HG03565 (cell line): ENCODE data around the gene AJUBA.
"Not testable (repeated sequence)": the region's sequence is repeated elsewhere in the genome, so short reads cannot be mapped to it uniquely, and the experiment has no call there.

Source experiments
- ATAC-seq: cut with Tn5 transposase; IDR thresholded peaks from one replicate; pipeline ENCODE4 v1.9.1; 2021; ENCODE audit warnings: mild to moderate bottlenecking, moderate library complexity; ENCODE audit not compliant: unreplicated experiment

AJUBA gene

DNA sequence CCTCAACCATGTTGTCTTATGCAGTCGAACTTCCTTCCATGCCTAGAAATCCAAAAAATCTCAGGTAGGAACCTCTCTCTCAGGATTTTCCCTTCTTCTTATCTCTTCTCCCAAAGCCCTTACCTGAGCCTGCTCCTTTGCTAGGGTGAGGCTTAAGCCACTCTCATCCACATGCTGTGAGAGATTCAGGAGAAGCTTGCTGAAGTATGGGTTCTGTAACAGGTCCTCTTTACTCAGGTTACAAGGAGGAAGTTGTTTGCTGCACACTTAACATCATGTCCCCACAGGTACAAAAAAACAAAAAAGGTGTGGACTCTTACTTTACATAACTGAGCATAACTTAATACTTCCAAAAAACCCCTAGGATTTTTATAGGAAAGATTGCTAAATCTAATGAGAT, 29.9 kb downstream of the AJUBA start:
- no peak for ATAC-seq

DNA sequence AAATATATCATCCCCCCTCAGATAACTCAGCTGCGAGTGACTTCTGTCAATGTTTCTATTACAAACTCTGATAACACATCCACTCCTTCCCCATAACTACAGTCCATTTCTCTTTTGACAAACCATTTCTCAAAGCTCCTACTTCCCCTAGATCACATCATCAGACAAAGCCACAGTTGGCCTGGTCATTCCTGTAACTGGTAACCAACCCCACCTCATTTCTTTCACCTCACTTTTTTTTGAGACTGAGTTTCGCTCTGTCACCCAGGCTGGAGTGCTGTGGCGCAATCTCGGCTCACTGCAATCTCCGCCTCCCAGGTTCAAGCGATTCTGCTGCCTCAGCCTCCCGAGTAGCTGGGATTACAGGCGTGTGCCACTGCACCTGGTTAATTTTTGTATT, 30.6 kb downstream of the AJUBA start:
- not testable (repeated sequence) for ATAC-seq

DNA sequence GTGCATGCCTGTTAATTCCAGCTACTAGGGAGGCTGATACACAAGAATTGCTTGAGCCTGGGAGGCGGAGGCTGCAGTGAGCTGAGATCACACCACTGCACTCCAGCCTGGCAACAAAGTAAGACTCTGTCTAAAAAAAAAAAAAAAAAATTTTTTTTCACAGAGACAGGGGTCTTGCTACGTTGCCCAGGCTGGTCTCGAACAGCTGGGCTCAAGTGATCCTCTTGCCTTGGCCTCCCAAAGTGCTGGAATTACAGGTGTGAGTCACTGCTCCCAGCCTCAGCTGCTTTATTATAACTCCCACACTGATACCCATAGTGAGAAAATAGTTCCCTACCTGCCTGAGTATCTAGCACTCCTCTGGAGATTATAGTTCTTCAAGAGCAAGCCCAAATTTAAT, 36.7 kb downstream of the AJUBA start:
- no peak for ATAC-seq

DNA sequence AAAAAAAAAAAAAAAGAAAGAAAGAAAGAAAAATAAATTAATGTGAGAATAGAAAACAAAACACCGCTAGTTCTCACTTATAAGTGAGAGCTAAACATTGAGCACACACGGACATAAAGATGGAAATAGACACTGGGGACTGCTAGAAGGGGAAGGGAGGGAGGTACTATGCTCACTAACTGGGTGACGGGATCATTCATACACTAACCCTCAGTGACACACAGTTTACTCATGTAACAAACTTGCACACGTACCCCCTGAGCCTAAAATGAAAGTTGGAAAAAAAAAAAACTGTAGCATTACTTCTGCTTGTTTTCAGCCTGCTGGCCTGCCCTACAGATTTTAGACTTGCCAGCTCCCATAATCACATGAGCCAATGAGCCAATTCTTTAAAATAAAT, 42.7 kb downstream of the AJUBA start:
- no peak for ATAC-seq

DNA sequence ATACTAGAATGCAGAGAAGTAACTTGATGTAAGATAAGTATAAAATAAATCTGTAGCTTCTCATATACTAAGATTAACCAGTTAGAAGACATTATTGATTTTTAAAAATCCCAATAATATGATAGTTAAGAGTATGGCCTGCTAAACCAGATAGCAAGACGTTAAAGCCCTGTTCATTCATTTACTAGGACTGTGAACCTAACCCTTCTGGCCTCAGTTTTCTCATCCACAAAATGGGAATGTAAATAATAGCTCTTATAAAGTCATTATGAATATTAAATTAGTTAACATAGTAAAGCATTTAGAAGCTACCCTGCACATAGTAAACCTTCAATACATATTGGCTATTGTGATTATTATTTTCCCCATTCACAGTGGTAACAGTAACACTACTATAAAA, 47.2 kb downstream of the AJUBA start:
- ATAC-seq: no peak

DNA sequence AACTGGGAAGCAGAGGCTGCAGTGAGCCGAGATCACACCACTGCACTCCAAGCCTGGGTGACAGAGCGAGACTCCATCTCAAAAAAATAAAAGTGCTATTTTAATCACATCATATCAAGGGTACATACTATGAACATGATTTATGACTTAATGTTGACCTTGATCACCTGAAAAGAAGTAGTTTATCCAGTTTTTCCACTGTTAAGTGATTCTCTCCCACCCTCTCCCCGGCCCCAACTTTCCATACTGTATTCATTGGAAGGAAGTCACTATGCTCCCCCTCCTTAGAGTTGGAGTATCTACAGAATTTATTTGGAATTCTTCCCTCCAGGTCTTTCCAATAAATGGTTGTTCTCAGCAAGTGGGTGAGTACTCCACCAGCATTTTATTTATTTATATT, 50.2 kb downstream of the AJUBA start:
- no peak for ATAC-seq

DNA sequence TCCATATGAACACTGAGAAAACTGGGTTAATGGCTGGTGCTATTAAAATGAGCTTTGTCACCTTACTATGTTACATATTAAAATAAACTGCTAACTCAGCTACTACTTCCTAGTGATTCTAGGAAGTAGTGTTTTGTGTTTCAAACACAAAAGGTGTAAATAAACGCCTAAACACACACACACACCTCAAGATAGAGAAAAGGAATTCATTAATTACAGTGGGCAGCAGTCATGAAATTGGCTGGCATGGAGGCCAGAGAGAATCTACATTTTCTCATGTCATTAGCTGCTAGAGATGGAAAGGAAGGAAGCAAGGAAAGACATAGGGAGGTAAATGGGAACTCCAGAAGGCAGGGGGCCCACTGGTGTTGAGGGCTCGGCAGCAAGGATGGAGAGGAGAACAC, 52.4 kb downstream of the AJUBA start:
- no peak for ATAC-seq

DNA sequence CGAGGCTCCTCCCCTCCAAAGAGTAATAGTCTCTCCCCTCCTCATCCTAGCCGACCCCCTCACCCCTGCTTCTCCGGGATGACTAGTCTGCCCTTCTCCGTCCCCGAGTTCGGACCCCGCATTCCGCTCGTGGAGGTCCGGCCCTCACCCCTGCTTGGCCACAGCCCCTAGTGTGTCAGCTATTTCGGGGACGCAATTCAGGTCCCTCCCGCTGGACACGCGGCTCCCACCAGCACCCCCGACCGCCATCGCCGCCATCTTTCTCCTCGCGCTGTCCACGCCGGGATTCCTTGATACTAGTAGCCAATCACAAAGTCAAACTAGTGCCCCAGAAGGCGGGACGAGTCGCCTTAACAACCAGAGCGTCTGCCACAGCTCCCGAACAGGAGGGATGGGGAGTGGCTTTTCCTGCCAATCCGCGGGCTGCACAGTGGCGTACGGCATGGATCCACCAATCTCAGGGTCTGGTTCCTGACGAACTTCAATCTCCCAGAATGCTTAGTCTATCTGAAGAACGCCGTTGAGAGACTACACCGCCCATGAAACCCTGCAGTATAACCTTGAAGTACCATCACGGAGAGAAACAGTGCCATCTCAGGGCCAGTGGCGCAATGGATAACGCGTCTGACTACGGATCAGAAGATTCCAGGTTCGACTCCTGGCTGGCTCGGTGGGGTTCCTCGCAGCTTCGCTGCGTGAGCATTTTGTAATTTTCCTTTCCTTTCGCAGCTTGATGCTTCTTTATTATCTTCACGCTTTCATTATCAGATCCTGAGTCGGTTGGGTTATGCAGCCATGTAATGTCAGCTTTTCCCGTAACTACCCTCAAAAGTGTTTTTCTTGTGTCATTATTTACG, 53.0 kb downstream of the AJUBA start, which contains the start of gene PRMT5:
Gene PRMT5, minus strand, starts transcription at position 273 of the 857 bp plus-strand sequence. Its CDS starts 15 bp downstream, at position 258.
- peak; percentile 83 for ATAC-seq

DNA sequence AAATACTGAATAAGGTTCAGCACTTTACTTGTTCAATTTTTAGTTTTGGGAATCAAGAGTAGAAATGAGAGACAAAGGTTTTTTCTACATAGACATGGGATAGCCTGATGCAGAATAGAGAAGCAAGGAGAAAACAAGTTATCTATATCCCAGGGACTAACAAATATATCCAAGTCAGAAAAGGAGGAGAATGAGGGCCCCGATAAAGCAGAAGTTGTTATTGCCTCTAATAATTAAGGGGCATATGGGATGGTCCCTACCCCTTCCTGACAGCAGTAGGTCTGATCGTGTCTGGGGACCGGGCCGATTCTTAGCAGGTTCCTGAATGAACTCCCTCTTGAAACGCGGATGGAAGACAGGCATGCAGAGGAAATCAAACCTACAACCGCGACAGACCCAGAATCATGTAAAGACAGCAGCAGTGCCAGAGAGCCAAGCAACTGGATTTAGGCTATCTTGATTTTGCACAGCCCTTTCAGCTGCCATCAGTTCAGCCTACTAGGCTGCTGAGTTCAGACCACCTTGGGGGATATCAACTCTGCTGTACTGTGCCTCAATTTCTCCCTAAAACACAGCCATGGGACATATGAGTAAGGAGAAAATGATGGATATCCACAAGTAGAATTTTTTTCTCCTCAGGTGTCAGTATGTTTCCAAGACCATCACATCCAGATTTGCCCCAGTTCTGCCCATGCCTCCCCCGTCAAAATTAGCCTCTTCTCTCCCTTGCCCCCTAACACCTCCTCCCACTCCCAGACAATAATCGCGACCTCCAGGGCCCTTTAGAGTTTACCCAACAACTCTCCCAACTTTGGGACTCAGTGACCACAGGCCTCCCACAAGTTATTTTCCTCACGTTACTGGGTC, 53.9 kb downstream of the AJUBA start:
- no peak for ATAC-seq

DNA sequence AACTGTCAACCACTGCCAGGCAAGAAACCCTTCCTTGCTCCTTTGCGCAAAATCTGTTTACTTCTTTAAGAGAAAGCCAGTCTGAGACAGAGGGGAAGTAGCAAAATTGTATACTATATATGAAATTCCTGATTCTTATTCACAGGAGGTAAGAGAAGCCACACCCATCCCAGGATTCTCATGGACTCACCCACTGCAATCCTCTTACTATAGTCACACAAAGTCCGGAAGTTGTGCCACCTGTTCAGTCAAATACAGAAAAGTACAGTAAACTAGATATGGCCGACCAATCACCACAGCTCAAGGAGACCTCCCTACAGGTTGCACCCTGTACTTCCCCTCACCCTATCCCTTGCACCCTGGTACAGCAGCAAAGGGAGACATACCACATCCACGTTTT, 56.0 kb downstream of the AJUBA start:
- ATAC-seq: no peak

DNA sequence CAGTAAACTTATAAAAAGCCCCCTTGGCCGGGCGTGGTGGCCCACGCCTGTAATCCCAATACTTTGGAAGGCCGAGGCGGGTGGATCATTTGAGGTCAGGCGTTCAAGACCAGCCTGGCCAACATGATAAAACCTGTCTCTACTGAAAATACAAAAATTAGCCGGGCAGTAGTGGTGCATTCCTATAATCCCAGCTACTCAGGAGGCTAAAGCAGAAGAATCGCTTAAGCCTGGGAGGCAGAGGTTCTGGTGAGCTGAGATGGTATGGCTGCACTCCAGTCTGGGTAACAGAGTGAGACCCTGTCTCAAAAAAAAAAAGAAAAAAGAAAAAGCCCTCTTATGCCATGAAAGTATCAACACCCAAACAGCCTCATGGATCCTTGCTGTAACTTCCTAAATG, 56.8 kb downstream of the AJUBA start:
- ATAC-seq: no peak

DNA sequence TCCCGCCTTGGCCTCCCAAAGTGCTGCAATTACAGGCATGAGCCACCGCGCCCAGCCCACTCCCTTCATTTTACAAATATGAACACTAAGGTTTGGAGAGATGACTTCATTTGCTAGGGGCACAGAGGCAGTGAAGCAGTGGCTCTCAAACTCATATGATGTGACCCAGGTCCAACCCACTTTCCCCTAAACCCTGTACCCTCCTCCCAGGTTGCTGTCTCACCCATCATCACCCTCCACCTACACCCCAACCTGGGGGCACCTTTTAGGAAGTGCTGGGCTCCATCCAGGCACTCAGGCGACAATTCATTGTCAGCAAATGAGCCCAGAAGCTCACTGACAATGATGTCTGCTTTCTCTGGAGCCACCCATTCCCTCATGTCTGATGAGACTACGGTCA, 58.6 kb downstream of the AJUBA start:
- ATAC-seq: no peak

DNA sequence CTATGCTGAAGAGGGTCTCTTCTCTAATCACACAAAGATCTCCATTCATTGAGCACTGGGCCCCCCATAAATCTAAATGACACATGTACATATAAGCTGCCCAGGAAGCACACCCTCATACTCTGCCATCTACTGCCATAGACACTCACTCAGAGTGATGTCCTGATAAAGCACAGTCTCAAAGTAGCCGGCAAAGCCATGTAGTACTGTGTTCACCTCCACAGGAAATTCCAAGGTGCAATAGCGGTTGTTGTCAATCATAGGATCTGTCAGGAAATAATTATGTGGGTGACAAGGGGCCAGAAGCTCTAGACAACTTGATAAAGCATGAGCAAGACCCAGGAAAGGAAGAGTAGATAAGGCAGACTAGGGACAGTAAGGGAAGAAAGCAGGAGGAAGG, 60.1 kb downstream of the AJUBA start:
- no peak for ATAC-seq
